ES-I3 (cell line): ENCODE results near the gene ADH6.
"Not testable (repeated sequence)": the region's sequence is repeated elsewhere in the genome, so short reads cannot be mapped to it uniquely, and the experiment has no call there.

ENCODE experiments used
- H3K36me3 ChIP-seq: 2 replicates; pipeline ENCODE4 v1.6.1; 2013; ENCODE audit warnings: mild to moderate bottlenecking, low read length, control low read depth, moderate library complexity; ENCODE audit not compliant: insufficient read depth
- H3K4me1 ChIP-seq: 2 replicates; pipeline ENCODE4 v1.6.1; 2013; ENCODE audit warnings: mild to moderate bottlenecking, control low read depth, low read length; ENCODE audit not compliant: insufficient read depth
- H3K9ac ChIP-seq: 2 replicates; pipeline ENCODE4 v1.6.1; 2013; ENCODE audit warnings: low read depth, mild to moderate bottlenecking, low read length, moderate library complexity
- H3K9me3 ChIP-seq: 2 replicates; pipeline ENCODE4 v1.6.1; 2013; ENCODE audit warnings: mild to moderate bottlenecking, low read length, moderate library complexity; ENCODE audit not compliant: control insufficient read depth, insufficient read depth

ADH6 gene

DNA sequence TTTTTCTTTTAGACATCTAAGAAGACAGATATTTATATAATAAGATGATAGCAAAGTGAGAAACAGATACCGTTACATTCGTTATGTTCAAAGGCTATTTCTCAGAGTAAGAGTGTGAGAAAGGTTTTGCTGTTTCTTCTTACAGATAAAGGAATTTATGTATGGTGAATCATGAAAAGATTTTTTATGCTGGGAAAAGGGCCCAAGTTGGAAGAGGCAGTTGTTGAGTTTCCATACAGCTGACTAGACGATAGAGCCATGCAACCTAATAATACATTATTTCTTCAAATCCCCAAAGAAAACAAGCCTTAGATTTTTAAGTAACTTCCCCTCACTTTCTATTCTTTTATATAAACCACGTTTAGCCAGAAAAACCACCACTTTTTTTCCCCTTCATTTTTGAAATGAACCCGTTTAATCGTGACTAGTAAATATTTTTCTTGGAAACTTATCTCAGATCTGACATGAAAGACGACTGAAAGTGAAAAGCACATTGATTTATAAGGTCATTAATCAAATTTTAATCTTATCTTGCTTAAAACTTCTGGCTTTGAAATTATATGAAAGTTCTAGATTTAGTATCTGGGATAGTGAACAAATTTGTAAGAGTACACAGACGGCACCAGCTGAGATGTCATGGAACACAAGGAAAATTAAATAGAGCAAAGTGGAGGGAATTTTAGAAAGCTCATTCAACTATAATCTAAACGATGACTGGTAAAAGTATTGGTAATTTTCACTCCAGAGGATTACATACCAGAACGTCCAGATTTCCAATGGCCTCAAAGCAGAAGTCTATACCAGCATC is 10.9 kb downstream of the ADH6 start:
- Histone ChIP-seq H3K9me3 (no peaks in the 10 kb centered on the region), H3K9ac (no peak overlapping the region), H3K4me1 (peaks cover 8% of the 10 kb centered on the region; the same call in 1 of the 2 replicates), H3K36me3 (no peaks in the 10 kb centered on the region)

DNA sequence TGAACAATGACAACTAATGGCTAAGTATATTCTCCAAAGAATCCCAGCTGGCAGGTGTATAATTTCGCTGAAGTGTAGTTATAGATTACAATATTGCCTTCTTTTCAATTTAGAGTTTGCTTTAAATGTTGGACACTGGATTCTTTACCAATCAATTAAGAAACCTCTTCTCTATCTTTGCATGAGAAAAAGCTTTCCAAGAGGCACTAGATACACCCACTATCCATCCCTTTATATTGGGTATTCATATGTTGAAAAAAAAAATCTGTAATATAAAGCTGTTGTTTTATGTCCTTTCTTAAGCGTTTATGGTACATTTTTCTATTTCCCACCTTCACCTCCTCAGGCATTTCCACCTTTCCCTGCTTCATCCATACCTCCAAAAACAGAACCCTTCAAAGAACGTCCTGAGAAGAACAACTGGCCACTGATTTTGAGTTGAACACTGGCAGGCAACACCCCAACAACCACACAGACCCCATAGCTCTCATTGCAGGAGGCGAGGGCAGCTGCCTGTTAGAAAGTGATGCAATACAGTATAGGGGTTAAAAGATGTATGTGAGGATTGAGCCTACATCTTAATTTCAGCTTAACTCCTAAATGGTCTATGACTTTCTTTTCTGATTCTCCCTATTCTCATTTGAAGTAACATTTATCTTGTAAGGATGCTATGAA is 11.8 kb downstream of the ADH6 start:
- Histone ChIP-seq H3K4me1 (peaks cover 8% of the 10 kb centered on the region; the same call in 1 of the 2 replicates), H3K36me3 (no peaks in the 10 kb centered on the region), H3K9ac (no peak overlapping the region), H3K9me3 (no peaks in the 10 kb centered on the region)

DNA sequence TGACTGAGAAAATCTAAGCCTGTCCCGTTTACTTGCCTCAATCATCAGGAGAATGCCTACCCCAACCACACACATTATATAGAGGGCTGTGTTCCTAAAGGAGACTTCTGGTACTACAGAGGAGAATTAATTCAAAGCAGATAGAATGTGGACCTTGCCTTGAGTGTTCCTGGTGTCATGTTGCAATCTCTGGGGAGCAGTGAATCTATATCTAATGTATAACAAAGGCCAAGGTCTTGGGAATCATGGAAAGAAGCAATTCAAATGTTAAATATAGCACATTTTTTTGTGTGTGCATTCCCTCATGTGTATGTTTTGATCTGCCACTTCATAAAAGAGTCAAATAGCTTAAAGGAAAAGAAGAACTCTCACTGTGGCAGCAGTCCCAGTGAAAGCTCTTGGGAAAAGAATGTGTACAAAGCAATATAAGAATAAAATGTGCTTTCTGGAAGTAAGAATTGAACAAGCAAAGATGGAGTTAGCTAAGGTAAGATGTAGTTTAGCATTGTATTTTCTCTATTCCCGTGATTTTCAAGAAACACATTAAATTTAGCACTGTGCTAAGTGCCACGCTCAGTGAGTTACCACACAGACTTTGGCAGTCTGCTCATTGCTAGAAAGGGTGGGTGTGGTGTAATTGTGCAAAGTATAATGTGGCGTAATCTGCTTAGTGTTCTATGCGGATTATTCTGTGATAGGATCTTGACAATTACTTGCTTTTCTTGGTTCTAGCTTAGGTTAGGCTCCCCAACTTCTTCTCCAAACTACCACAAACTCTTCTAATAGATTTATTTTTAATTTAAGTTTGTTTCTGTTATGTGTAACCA is 13.7 kb downstream of the ADH6 start:
- Histone ChIP-seq H3K36me3 (no peaks in the 10 kb centered on the region), H3K9ac (no peak overlapping the region), H3K4me1 (peaks cover 8% of the 10 kb centered on the region; the same call in 1 of the 2 replicates), H3K9me3 (no peaks in the 10 kb centered on the region)

DNA sequence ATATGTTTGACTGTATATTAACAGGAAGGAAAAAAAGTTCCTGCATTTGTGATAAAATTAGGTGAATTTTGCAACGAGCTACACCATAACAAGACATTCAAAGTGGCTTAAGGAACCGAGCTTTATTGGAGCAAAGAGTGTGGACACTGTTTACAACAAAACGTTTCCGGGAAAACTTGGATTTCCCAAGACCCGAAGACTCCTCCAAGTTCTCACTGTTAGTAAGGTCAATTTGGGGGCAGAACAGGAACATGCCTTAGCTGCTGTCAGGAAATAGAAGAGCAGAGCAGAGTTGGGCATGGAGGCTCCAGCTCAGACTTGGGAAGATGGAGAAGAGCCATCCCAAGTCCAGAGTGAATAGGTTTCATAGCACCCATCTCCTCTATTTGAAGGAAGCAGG is 16.5 kb downstream of the ADH6 start:
- H3K9ac ChIP-seq: no peak overlapping the region
- no peaks in the 10 kb centered on the region for H3K36me3 ChIP-seq
- H3K9me3 ChIP-seq: no peaks in the 10 kb centered on the region
- peaks cover 2% of the 10 kb centered on the region; the same call in 1 of the 2 replicates for H3K4me1 ChIP-seq

DNA sequence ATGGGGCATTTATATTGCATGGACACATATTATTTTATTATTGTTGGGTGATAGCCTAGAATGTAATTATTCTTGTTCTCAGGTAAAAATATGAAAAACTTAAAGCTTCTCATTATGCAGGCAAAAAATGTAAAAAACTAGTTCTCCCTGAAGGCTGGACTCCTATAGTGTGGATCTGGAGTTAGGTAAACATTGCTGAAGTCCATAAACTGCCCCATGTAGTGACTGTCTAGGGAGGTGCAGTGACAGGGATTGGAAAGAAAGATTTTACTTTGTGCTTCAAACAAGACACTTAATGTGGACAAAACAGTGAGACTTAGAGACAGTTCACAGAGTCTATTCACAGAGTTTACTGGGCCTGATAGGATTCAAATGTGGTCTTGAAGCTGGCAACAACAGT is 17.0 kb downstream of the ADH6 start:
- Histone ChIP-seq H3K36me3 (no peaks in the 10 kb centered on the region), H3K9ac (no peak overlapping the region), H3K4me1 (no peaks in the 10 kb centered on the region), H3K9me3 (no peaks in the 10 kb centered on the region)

DNA sequence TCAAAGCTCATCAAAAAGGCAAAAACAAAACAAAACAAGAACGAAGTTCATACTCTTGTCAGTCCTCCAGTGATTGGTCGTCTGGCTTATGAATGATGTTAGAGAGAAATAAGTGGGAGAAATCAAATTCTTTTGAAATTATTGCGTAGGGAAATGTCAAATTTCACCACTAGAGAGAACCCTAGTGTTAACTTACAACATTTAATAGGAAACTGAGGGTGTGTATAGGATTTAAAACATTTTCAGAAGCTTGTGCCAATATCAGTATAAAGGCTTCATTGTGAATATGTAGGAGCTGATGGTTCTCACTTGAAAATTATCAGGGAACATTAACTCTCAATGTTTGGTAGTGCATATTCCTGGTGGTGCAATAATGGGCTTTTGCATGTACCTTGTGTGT is 17.4 kb downstream of the ADH6 start:
- Histone ChIP-seq H3K9me3 (no peaks in the 10 kb centered on the region), H3K36me3 (no peaks in the 10 kb centered on the region), H3K9ac (no peak overlapping the region), H3K4me1 (no peaks in the 10 kb centered on the region)

DNA sequence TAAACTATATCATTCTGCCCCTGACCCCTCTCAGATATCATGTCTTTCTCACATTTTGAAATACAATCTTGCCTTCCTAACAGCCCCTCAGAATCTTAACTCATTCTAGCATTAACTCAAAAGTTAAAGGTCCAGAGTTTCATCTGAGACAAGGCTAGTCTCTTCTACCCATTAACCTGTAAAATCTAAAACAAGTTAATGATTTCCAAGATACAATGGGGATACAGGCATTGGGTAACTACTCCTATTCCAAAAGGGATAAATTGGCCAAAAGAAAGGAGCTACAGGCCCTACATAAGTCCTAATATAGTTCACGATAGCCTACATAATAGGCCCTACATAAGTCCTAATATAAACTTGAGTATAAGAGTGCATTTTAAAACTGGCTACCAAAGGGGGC is 18.9 kb downstream of the ADH6 start:
- Histone ChIP-seq H3K4me1 (no peaks in the 10 kb centered on the region), H3K36me3 (no peaks in the 10 kb centered on the region), H3K9me3 (no peaks in the 10 kb centered on the region), H3K9ac (no peak overlapping the region)

DNA sequence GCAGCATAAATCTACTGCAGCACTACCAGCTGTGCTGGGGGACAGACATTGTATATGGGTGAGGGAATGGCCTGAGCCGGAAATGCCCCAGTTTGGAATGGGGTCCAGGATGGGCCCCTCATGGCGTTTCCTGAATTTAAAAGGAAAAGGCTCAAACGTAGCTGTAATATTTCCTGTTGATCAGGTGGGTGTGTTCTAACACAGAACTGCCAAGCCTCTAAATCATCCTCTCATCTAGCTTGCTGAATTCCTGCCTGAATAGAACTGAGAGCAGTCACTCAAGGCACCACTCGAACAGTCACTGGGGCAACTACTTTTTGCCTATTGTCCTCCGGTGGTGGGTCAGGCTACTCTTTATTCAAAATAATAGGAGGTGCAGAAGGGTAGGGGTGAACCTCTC is 28.7 kb downstream of the ADH6 start:
- no peaks in the 10 kb centered on the region for H3K36me3 ChIP-seq
- H3K9ac ChIP-seq: no peak overlapping the region
- H3K9me3 ChIP-seq: no peaks in the 10 kb centered on the region
- H3K4me1 ChIP-seq: no peaks in the 10 kb centered on the region

DNA sequence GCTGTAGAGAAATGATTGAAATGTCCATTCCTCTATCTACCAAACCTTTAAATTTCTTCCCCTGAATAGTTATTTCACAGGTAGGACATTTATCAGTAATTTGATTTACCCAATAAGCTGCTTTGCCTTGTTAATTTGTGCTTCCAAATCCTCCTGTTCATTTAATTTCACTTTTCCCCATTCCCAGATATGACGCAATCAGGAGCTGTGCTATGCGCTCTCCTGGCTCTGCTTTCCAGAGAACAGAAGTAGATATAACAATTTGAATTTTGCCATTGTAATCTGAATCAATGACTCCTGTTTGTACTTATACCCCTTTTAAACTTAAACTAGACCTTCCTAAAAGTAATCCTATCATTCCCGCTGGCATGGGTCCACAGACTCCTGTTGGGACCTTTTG is 29.1 kb downstream of the ADH6 start:
- not testable (repeated sequence) for H3K4me1 ChIP-seq, H3K9ac ChIP-seq, H3K36me3 ChIP-seq, H3K9me3 ChIP-seq

DNA sequence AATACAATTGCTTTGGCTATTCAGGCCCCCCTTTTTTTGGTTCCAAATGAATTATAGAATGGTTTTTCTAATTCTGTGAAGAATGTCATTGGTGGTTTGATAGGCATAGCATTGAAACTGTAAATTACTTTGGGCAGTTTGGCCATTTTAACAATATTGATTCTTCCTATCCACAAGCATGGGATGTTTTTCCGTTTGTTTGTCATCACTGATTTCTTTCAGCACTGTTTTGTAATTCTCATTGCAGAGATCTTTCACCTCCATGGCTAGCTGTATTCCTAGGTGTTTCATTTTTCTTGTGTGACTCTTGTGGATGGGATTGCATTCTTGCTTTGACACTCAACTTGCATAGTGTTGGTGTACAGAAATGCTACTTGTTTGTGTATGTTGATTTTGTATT is 33.0 kb downstream of the ADH6 start:
- Histone ChIP-seq H3K9ac (no peak overlapping the region), H3K4me1 (no peaks in the 10 kb centered on the region), H3K9me3 (no peaks in the 10 kb centered on the region), H3K36me3 (no peaks in the 10 kb centered on the region)

DNA sequence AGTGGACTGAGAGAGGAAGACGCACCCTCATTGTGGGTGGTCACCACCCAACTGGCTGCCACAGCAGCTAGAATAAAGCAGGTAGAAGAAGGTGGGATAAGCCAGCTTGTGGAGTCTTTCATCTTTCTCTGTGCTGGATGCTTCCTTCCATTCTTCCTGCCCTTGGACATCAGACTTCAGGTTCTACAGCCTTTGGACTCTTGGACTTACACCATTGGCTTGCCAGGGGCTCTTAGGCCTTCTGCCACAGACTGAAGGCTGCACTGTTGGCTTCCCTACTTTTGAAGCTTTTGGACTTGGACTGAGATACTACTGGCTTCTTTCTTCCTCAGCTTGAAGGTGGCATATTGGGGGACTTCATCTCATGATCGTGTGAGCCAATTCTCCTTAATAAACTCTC is 33.5 kb downstream of the ADH6 start:
- H3K9me3 ChIP-seq: no peaks in the 10 kb centered on the region
- H3K9ac ChIP-seq: no peak overlapping the region
- no peaks in the 10 kb centered on the region for H3K4me1 ChIP-seq
- H3K36me3 ChIP-seq: no peaks in the 10 kb centered on the region

DNA sequence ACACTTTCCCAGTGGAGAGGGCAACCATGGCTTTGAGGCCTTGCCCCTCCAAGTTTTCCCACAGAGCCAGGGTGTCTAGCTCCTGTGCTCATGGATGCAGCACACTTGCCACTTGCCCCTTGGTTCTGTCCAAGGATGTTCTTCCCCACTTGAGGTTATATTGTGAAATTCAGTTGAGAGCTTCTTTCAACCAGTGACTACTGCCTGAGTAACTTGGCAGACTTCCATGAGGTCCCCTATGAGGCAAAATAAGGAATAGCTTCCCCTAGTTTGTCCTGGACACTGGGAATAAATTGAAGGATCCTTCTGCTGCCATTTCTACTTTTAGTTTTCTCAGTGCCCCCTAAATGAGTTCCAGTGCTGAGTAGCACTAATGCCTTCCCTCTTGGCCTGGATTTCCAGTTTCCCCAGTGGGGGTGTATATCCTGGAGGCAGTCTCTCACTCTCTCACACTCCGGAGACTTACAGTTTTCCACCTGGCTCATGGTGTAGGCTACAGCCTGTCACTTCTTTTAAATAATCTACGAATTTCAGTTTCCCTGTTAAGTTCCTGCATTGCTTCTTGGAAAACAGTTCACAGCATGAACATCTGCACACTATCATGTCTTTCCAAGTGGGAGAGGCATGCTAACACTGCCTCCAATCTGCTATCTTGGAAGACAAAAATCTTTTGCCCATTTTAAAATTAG is 38.5 kb downstream of the ADH6 start:
- Histone ChIP-seq H3K9me3 (peaks cover 5% of the 10 kb centered on the region; the same call in 1 of the 2 replicates), H3K4me1 (no peaks in the 10 kb centered on the region), H3K9ac (no peak overlapping the region), H3K36me3 (no peaks in the 10 kb centered on the region)

DNA sequence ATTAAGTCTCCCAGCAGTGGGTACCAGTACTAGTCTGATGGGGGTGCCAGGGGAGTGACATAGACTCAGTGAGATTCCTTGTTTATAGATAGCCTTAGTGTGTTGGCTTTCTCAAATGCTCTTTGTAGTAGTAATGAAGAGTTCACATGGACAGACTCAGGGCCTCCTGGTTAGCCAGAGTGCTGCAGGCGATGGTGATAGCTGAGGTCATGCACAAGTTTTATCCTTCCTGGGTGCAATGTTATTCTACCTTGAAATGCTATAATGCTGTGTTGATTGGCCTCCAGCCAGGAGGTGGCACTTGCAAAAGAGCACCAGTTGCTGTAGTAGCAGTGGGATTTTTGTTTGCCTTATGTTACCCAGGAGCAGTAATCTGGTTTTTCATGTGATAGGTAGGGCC is 39.4 kb downstream of the ADH6 start:
- H3K9ac ChIP-seq: no peak overlapping the region
- peaks cover 5% of the 10 kb centered on the region; the same call in 1 of the 2 replicates for H3K9me3 ChIP-seq
- H3K4me1 ChIP-seq: no peaks in the 10 kb centered on the region
- H3K36me3 ChIP-seq: no peaks in the 10 kb centered on the region

DNA sequence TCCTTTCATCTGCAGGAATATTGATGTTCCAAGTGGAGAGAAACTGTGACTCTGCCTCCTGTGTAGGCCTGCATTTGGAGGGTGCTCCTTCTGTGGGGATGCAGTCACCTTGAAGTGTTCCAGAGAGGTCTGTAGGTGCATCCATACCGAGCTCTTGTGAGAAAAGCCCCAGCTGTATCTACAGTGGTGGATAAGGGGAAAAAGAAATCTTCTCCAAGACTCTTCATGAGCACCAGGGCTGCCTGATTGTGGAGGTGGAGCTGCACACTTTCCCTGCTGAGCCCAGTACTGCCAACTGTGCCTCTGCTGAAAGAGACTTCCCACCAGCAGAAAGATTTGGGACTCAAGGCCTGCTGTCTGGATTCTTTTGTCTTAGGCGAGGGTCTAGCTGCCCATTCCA is 39.9 kb downstream of the ADH6 start:
- Histone ChIP-seq H3K9me3 (peaks cover 5% of the 10 kb centered on the region; the same call in 1 of the 2 replicates), H3K9ac (no peak overlapping the region), H3K4me1 (no peaks in the 10 kb centered on the region), H3K36me3 (no peaks in the 10 kb centered on the region)
